ENCODE data around the gene KRTAP10-1. TPM values are rescaled to one million over a fixed set of nuclear protein-coding genes. Genes with fewer than 3 reads are reported as not detected.

Gene KRTAP10-1
- total RNA-seq, 2 donors from 2014 or later: not detected

GRCh38 chr21:44567481-44568171 is 27.6 kb upstream of the KRTAP10-1 start:
- Histone ChIP-seq H3K27me3 (ENCODE audit: control insufficient read depth, insufficient read depth, low read length, poor library complexity, severe bottlenecking) (no peaks in the 10 kb centered on the region), H3K9me3 (ENCODE audit: control insufficient read depth, low read length) (peaks cover 14% of the 10 kb centered on the region), H3K27ac (ENCODE audit: low read depth, low read length) (no peak overlapping the region), H3K4me3 (ENCODE audit: low read length) (no peak overlapping the region), H3K4me1 (ENCODE audit: control insufficient read depth, insufficient read depth, low read length) (no peaks in the 10 kb centered on the region), H3K9ac (ENCODE audit: extremely low read depth, low read length, poor library complexity, severe bottlenecking) (no peak overlapping the region), H3K36me3 (ENCODE audit: control insufficient read depth, insufficient read depth, low read length) (no peaks in the 10 kb centered on the region)
- 95 to 96% methylated on average over 12 to 18 of the region's 18 CpGs for WGBS, 2 experiments (ENCODE audit: insufficient coverage in 1 of 2, insufficient read length in 1 of 2)
- Mint-ChIP-seq H3K27me3 (ENCODE audit: insufficient read depth) (no peaks in the 10 kb centered on the region), H3K4me3 (no peak overlapping the region), H3K4me1 (no peaks in the 10 kb centered on the region), H3K36me3 (ENCODE audit: low read depth) (no peaks in the 10 kb centered on the region), H3K9me3 (peaks cover 22% of the 10 kb centered on the region), H3K27ac (no peak overlapping the region)
- DNase-seq: no peak
- no peak for TF ChIP-seq CTCF (conservative IDR thresholded peaks at IDR 0.05)

GRCh38 chr21:44566403-44566802 is 26.4 kb upstream of the KRTAP10-1 start:
- H3K36me3 Mint-ChIP-seq (ENCODE audit: low read depth): no peaks in the 10 kb centered on the region
- H3K4me1 ChIP-seq (ENCODE audit: control insufficient read depth, insufficient read depth, low read length): no peaks in the 10 kb centered on the region
- H3K27me3 ChIP-seq (ENCODE audit: control insufficient read depth, insufficient read depth, low read length, poor library complexity, severe bottlenecking): no peaks in the 10 kb centered on the region
- peaks cover 12% of the 10 kb centered on the region for H3K9me3 Mint-ChIP-seq
- no peaks in the 10 kb centered on the region for H3K36me3 ChIP-seq (ENCODE audit: control insufficient read depth, insufficient read depth, low read length)
- TF ChIP-seq CTCF (conservative IDR thresholded peaks at IDR 0.05): no peak
- no peak overlapping the region for H3K27ac Mint-ChIP-seq
- H3K4me3 Mint-ChIP-seq: no peak overlapping the region
- 100% methylated on average over 1 of the region's 1 CpG; no CpG with 5 or more reads in 1 of the 2 experiments for WGBS, 2 experiments (ENCODE audit: insufficient coverage in 1 of 2, insufficient read length in 1 of 2)
- no peak for DNase-seq
- peaks cover 11% of the 10 kb centered on the region for H3K9me3 ChIP-seq (ENCODE audit: control insufficient read depth, low read length)
- H3K27ac ChIP-seq (ENCODE audit: low read depth, low read length): no peak overlapping the region
- H3K27me3 Mint-ChIP-seq (ENCODE audit: insufficient read depth): no peaks in the 10 kb centered on the region
- no peaks in the 10 kb centered on the region for H3K4me1 Mint-ChIP-seq
- no peak overlapping the region for H3K4me3 ChIP-seq (ENCODE audit: low read length)
- no peak overlapping the region for H3K9ac ChIP-seq (ENCODE audit: extremely low read depth, low read length, poor library complexity, severe bottlenecking)

DNA sequence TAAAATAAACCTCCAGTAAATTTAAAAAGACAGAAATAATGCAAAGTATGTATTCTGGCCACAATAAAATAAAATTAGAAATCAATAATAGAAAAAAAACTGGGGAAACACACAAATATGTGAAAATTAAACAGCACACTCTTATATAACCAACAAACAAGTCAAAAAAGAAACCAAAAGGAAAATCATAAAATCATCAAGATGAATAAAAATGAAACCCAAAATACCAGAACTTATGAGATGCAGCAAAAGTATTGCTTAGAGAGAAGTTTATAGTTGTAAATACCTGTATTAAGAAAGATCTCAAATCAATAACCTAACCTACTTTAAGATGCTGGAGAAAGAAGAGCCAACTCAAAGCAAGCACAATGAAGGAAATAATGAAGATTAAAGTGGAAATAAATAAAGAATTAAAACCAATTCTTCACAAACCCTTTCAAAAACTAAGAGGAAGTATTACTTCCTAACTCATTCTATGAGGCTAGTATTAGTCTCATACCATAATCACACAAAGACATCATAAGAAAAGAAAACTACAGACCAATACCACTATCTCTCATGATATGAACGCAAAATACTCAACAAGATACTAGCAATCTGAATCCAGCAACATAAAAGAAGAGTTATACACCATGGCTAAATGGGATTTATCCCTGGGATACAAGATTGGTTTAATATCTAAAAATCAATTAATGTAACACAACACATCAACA is 25.0 kb upstream of the KRTAP10-1 start:
- H3K36me3 ChIP-seq (ENCODE audit: control insufficient read depth, insufficient read depth, low read length): no peaks in the 10 kb centered on the region
- no peak overlapping the region for H3K27ac ChIP-seq (ENCODE audit: low read depth, low read length)
- H3K9ac ChIP-seq (ENCODE audit: extremely low read depth, low read length, poor library complexity, severe bottlenecking): no peak overlapping the region
- Mint-ChIP-seq H3K4me1 (no peaks in the 10 kb centered on the region), H3K9me3 (no peaks in the 10 kb centered on the region), H3K4me3 (no peak overlapping the region), H3K36me3 (ENCODE audit: low read depth) (no peaks in the 10 kb centered on the region), H3K27ac (no peak overlapping the region), H3K27me3 (ENCODE audit: insufficient read depth) (no peaks in the 10 kb centered on the region)
- H3K4me1 ChIP-seq (ENCODE audit: control insufficient read depth, insufficient read depth, low read length): no peaks in the 10 kb centered on the region
- no peak for DNase-seq
- no peak overlapping the region for H3K4me3 ChIP-seq (ENCODE audit: low read length)
- 0% methylated on average over 1 of the region's 1 CpG; no CpG with 5 or more reads in 1 of the 2 experiments for WGBS, 2 experiments (ENCODE audit: insufficient coverage in 1 of 2, insufficient read length in 1 of 2)
- TF ChIP-seq CTCF (conservative IDR thresholded peaks at IDR 0.05): no peak
- no peaks in the 10 kb centered on the region for H3K27me3 ChIP-seq (ENCODE audit: control insufficient read depth, insufficient read depth, low read length, poor library complexity, severe bottlenecking)
- H3K9me3 ChIP-seq (ENCODE audit: control insufficient read depth, low read length): no peaks in the 10 kb centered on the region

Data from endodermal cell (in vitro differentiated cells).